HG03378 (cell line): ENCODE data around the gene NEB.
"Not testable (repeated sequence)": the region's sequence is repeated elsewhere in the genome, so short reads cannot be mapped to it uniquely, and the experiment has no call there.

Experiments
- ATAC-seq: cut with Tn5 transposase; IDR thresholded peaks from one replicate; pipeline ENCODE4 v1.9.1; 2021; ENCODE audit warnings: mild to moderate bottlenecking, moderate library complexity; ENCODE audit not compliant: unreplicated experiment

The NEB gene

GRCh38 chr2:151654085-151654484 lies 80.2 kb downstream of the NEB start:
- no peak for ATAC-seq

- ATAC-seq = no peak
Observed at GRCh38 chr2:151651274-151651673, 83.0 kb downstream of the NEB start.

GRCh38 chr2:151650456-151650855 lies 83.8 kb downstream of the NEB start:
- no peak for ATAC-seq

DNA sequence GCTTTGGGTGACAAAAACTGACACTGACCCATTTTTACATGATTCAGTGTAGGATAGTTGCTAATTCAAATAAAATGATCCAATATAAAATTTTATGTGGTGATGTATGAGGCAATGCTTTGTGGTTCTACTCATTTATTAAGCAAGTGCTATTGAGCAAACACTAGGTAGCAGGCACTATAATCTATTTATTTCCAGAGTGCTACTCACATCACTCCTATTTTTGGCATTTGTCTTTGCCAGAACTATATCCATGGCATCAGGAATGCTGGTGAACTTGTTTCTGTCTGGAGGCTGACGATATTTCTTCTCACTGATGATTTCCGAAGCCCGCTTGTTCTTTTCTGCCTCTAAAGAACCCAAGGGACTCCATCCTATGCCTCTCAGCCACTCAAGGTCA lies 84.3 kb downstream of the NEB start:
- no peak for ATAC-seq

GRCh38 chr2:151649400-151649799 lies 84.9 kb downstream of the NEB start:
- no peak for ATAC-seq

DNA sequence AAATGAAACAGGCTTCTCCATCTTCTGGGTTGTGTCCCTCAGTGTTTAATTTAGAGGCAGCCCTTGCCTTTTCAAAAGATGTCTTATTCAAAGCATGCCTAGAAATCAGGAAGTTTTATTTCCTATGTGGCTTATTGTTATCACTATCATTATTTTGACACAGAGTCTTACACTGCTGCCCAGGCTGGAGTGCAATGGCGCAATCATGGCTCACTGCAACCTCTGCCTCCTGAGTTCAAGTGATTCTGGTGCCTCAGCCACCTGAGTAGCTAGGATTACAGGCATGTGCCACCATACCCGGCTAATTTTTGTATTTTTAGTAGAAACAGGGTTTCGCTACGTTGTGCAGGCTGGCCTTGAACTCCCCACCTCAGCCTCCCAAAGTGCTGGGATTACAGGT lies 87.8 kb downstream of the NEB start:
- ATAC-seq = not testable (repeated sequence)

GRCh38 chr2:151644580-151644979 lies 89.7 kb downstream of the NEB start:
- no peak for ATAC-seq

GRCh38 chr2:151641895-151642294 lies 92.4 kb downstream of the NEB start:
- not testable (repeated sequence) for ATAC-seq

- ATAC-seq = no peak
Observed at GRCh38 chr2:151640087-151640486, 94.2 kb downstream of the NEB start.

DNA sequence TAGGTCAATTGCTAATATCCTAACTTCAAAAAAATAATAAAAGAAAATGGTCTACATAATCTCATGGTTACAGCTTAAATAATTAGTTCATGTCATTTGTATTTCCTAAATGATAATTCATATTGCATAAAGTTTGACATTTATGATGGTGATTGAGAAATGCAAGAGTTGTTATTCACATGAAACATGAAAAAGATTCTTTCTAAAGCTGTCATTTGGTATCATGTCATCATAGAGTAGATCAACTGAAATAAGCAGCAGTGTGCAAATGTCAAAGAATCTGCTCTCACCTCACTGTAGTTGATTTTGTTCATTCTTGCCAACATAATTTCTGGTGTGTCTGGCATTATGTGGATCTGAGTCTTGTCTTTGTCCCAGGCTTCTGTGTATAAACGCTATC lies 95.3 kb downstream of the NEB start:
- no peak for ATAC-seq

DNA sequence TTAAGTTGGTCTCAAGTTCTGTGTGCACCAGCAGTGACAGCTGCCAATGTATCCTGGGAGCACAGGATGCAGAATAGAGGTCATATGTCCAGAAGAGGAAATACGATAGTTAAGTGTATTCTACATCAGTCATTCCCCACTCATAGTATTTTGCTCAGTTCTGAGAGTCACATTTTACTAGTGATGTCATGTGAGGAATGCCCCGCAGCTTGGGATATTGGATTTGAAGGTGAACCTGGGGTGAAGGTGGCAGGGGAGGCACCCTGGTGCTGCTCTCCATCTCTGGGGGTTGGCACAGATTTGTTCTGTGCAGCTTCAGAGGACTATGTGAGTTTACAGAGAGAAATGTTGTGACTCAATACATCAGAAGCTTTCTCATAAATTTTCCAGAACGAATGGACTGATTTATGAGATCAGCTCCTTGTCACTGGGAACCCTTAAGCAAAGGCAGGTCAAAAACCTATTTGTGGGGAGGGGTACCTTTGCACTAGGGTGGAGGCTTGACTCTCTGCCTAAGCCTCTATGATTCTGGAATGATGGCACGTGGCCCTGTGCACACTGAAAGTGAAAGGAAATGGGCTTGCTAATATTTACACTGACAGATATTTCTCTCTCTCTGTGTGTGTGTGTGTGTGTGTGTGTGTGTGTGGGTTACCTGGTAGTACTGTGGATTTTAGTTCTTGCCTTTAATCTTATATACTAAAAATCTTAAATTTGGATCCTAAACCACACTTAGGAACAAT lies 95.9 kb downstream of the NEB start:
- peak; percentile 57 for ATAC-seq

DNA sequence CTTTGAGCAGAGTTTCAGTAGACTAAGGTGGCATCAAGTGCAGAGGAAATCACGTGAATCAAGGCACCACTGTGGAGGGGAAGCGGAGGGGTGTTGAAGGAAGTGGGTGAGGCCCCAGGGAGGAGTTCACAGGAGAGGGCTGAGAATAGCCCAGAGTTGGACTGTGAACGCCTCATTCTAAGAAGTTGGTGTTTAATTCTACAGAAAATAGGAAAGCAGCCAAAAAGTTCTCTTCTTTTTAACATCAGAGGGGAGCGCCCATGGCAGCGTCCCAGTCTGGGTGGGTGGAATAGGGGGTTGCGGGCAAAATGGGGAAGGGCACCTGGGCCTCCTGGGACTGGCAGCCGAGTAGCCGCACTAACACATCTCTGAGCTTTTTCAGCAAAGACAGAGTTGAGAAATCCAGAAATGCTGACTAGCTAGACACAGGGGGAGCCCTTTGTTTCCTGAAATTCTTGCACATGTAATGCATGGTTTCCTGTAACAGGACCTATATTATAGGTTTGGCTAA lies 97.0 kb downstream of the NEB start:
- ATAC-seq = peak; percentile 65

DNA sequence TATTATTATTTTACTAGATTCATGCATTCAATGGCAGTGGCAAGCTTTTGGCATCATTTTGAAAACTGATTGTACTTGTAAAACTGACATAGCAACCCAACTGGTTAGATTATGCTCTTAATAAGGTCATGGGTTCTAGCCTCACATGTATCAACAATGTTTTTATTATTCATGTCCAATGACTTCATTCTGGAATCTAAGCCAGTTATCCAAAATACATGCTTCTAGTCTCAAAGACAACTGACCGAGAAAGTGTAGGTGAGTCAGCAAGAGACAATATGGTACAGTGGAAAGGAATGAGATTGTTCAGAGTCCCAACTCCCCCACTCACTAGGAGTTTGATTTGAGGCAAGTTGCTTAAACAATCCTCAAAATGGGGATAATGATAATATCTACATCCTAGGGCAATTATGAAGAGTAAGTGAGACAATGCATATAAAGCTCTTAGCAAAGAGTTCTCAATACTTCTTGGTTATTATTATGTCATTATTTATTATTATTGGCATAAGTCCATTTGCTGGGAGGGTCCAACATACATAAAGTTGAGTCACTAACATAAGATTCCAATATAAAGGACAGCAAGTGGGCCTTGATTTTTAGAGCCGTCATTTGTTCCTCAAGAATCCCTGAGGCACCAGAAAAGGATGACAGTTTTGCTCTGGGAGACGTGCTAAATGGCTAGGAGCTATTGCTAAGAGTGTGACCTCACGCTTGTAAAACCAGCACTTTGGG lies 99.4 kb downstream of the NEB start:
- ATAC-seq = no peak

GRCh38 chr2:151632993-151633565 lies 101.2 kb downstream of the NEB start:
- ATAC-seq = no peak

GRCh38 chr2:151630372-151630771 lies 103.9 kb downstream of the NEB start:
- no peak for ATAC-seq

- no peak for ATAC-seq
Observed at GRCh38 chr2:151627353-151627752, 106.9 kb downstream of the NEB start.

- no peak for ATAC-seq
Observed at GRCh38 chr2:151624271-151624670, 110.0 kb downstream of the NEB start.

- no peak for ATAC-seq
Observed at GRCh38 chr2:151623631-151624030, 110.6 kb downstream of the NEB start.

DNA sequence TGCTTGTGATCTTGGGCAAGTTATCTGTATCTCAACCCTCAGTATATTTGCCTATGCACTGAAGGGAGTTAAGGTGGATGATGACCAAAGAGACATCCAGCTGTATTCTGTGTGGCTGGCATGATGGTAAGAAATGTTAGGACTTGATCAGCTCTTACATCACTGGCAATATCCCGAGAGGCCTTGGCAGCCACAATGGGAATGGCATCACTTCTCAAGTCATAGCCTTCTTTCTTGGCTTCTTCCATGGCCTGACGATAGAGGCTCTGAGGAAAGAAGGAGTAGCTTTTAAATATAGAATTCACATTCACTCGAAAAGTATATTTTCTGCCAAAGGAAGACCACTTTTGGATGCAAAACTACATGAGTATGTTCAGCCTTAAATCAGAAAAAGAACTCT lies 113.5 kb downstream of the NEB start:
- no peak for ATAC-seq

DNA sequence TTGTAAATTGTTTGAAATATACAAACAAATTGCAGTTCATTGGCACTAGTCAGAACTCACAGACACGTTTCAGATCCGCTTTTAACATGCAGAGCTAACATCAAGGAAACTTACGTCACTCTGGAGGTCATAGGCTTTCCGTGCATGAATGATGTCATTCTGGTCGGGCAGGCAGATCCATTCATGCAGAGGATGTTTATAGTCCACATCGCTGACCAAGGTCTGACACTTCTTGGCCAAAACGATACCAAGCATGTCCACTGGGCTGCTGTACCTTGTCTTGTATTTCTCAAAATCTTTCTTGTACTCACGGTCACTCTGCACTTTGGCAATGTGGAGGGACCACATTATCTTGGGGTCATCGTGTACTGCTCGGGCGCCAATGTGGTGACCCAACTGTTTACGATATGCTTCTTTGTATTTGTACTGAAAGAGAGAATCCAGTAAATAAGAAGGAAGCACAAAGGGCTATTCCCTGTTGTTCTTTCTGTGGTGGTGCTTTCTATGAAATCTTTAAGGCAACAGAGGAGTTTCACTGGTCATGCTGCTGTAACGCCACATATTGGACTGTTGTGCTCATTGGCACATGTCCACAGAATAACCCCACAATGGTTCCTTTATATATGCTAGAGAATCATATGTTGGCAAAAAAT lies 114.8 kb downstream of the NEB start:
- ATAC-seq = no peak

DNA sequence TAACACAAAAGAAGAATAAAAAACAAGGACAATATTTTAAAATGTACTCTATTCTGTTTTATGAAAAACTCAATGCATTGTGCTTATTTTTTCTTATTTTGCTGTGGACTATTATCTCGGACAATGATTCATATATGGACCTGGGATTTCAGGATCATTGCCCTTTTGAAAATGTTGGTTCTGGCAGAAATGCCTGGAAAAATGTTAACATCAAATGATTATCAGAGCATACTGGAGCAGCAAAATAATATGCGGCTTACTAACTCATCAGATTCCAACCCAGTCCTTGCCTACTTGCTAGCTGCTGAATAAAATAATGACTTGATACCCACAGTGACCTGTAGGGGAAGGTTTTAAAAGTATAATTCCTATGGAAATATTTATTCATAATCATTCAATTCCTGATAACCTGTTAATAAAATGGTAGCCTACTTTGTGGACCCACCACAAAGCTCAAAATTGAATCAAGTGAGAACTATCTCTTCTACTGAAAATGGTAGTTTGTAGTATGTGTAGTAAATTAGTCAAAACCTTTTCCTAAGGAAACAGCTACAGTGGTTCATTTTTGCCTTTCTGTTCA lies 117.4 kb downstream of the NEB start:
- ATAC-seq = no peak
